ENCODE data around the gene C11orf68.
A peak's percentile ranks its signal among the peaks of the same experiment; 100 is the strongest.
"Not testable (repeated sequence)": the region's sequence is repeated elsewhere in the genome, so short reads cannot be mapped to it uniquely, and the experiment has no call there.

Gene C11orf68

DNA sequence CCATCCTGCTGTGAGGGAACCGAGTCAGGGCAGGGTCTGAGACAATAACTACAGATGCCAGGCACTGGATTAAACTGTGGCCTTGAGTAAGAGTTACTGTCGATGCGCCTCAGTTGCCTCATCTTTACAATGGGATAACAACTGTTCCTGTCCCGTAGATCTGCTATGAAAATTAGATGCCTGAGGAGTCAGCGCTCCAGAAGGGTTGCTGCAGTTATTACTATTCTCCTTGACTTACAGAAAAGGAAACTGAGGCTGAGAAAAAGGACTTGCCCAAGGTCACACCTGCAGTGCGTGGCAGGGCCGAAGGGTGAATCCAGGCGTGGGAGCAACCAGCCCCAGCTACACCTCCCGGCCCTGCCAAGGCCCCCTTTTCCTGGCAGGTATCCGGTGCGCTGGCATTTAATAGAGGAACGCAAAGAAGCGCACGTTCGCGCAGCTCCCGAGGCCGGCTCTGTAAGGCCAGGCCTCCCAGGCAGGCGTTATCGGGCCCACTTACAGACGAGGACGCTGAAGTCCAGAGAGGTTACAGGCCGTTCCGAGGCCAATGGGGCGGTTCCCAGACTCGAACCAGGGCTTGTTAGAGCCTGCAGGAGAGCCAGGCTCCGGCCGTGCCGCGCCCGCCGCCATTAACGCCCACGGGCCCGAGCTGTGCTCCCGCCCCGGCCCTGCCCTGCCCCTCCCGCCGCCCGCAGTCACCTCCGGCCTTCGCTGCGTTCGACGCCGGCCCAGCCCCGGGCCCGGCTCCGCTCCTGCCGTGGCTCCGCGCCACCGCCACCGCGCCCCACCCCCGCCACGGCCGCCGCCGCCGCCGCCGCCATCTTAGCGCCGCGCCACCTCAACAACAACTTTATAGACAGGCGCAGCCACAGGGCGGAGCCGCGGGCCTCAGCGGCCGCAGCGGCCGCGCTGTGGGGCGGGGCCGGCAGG lies at the start of gene C11orf68:
Gene C11orf68 (minus strand): TSS at position 852 of the 930 bp plus-strand sequence. CDS start 31 bp downstream, at position 821.
- DNase-seq, result peak; percentile 48

DNA sequence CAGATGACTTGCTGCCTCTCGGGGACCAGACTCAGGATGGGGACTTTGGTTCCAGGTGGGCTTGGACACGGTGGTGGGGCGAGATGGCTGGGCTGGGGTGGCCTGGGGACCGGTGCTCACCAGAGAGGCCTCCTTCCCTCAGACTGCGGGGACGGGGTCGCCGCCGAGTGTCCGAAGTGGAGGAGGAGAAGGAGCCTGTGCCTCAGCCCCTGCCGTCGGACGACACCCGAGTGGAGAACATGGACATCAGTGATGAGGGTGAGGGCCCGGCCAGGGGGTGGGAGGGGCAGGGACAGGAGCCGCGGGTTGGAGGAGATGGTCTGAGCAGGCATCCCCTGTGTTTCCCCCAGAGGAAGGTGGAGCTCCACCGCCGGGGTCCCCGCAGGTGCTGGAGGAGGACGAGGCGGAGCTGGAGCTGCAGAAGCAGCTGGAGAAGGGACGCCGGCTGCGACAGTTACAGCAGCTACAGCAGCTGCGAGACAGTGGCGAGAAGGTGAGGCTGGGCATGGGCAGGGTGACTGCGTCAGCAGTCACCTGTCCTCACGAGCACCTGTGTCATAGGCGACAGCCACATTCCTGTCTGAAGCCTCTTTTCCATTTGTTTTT lies 48.6 kb upstream of the C11orf68 start:
- DNase-seq, result no peak

DNA sequence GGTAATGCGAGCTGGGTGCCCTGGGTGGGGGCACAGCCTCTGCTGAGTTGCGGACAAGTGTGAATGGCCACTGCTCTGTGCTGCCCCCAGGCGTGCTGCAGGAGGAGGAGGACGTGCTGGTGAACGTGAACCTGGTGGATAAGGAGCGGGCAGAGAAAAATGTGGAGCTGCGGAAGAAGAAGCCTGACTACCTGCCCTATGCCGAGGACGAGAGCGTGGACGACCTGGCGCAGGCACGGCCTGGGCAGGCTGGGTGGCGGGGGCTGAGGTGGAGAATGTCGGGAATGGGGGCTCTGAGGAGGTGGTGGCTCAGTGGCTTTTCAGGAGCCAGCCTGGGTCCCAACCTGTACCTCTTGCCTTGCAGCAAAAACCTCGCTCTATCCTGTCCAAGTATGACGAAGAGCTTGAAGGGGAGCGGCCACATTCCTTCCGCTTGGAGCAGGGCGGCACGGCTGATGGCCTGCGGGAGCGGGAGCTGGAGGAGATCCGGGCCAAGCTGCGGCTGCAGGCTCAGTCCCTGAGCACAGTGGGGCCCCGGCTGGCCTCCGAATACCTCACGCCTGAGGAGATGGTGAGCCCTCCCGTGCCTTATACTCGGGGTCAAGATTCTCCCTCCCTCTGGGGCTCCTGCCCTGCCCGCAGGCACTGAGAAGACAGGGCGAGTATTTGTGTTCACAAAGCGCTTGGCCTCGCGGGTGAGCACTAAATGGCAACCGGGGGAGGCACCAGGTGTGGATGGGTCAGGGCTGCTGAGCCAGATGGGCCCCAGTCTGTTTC lies 47.3 kb upstream of the C11orf68 start:
- DNase-seq, result no peak

DNA sequence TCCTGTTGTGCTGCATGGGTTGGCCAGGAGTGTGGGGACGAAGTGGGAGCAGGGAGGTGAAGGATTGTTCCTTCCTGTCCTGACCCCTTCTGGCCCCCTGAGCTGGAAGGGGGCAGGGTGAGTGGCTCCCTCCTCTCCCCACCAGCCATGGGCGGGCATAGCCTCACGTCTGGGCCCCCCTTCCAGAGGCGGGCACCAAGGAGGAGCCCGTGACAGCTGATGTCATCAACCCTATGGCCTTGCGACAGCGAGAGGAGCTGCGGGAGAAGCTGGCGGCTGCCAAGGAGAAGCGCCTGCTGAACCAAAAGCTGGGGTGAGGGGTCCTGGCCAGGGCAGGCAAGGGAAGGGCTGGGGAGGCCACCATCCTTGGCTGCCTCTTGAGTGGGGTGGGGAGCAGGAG lies 46.0 kb upstream of the C11orf68 start:
- DNase-seq, result no peak

DNA sequence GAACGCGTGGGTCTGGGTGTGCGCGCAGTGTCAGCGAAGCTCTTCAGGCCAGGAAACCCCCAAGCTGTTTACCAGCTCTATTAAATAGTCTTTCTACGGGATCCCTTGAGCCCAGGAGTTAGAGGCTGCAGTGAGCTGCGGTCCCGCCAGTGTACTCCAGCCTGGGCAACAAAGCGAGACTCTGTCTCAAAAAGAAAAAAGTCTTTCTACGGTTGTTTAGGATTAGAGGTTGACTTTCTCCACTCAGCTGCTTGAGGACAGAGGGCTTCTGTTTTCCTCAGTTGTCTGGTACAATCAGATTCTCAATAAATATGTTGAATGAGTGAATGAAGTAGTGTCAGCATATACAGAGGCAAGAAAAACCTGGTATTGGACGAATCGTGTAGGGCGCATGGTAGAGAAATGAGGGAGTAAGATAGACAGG lies 43.3 kb upstream of the C11orf68 start:
- no peak for DNase-seq

- DNase-seq, result peak; percentile 98
Observed at GRCh38 chr11:65961267-65962140, 42.6 kb upstream of the C11orf68 start, which contains the start of gene SART1. SART1 (plus strand) TSS chr11:65961734; CDS start chr11:65961781, 47 bp downstream.

DNA sequence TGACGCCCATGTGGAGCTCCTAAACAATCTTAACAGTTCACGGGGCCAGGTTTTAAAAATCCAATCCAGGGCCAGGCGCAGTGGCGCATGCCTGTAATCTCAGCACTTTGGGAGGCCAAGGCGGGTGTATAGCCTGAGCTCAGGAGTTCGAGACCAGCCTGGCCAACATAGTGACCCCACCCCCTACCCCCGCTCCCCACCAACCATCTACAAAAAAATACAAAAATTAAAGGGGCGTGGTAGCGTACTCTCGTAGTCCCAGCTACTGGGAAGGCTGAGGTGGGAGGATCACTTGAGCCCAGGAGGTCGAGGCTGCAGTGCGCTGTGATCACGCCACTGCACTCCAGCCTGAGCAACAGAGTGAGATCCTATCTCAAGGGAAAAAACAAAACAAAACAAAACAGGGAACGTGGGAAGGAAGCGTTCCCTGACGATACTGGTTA lies 42.0 kb upstream of the C11orf68 start:
- no peak for DNase-seq

DNA sequence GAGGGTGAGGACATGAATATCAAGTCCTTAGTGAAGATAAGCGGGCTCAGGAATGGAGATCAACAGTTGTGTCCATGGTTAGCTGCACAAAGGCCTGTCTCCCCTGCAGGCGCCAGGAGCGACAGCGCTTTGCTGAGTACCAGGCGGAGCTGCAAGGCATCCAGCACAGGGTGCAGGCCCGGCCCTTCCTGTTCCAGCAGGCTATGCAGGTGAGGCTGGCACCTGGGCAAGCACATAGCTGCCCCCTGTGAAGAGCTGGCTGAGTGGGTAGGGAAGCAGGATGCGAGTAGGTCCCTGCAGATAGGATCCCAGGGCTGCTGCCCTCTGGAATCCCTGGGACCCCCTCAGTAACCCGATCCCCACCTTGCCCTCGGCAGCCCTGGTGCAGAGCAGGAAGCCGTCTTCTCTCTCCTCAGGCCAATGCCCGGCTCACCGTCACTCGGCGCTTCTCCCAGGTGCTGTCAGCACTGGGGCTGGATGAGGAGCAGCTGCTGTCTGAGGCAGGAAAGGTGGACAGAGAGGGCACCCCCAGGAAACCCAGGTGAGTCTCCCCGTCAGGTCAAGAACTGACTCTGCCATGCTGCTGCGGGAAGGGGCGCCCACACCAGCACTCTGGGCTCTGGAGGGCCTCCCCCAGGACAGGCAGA lies 40.0 kb upstream of the C11orf68 start:
- DNase-seq, result no peak

GRCh38 chr11:65958291-65958690 lies 39.4 kb upstream of the C11orf68 start:
- no peak for DNase-seq

DNA sequence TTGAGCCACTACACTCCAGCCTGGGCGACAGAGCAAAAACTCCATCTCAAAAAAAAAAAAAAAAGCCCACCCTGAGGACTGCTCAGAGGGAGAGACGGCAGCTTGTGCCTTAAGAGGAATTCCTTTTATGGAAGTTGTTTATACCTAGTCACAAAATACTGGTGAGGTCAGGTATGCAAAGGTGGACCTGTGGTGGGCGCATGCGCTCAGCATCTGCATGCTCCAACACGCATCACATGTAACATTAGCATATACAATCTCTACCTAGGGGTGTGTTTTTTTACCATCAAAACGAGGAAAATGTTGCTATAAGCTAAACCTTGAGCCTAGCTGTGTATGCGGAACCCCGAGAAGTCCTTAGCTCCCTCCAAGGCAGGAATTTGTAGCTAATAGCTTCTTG lies 35.9 kb upstream of the C11orf68 start:
- no peak for DNase-seq

GRCh38 chr11:65953471-65953870 lies 34.6 kb upstream of the C11orf68 start:
- no peak for DNase-seq

DNA sequence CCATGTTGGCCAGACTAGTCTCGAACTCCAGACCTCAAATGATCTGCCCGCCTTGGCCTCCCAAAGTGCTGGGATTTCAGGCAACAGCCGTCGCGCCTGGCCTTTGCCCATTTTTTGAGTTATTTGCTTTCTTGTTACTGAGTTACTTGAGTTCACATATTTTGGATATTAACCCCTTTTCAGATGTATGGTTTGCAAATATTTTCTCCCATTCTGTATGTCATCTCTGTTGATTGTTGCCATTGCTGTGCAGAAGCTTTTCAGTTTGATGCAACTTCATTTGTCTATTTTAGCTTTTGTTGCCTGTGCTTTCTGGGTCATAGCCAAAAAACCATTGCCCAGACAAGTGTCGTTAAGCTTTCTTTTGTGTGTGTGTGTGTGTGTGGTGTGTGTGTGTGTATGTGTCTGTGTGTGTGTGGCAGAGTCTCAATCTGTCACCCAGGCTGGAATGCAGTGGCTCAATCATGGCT lies 33.2 kb upstream of the C11orf68 start:
- DNase-seq, result no peak

DNA sequence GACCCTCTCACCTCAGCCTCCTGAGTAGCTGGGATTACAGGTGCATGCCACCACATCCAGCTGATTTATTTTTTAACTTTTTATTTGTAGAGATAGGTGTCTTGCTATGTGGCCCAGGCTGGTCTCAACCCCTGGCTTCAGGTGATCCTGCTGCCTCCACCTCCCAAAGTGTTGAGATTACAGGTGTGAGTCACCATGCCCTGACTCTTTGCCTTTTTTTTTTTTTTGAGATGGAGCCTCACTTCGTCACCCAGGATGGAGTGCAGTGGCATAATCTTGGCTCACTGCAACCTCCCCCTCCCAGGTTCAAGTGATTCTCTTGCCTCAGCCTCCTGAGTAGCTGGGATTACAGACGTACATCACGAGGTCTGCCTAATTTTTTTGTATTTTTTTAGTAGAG lies 32.8 kb upstream of the C11orf68 start:
- DNase-seq, result not testable (repeated sequence)

DNA sequence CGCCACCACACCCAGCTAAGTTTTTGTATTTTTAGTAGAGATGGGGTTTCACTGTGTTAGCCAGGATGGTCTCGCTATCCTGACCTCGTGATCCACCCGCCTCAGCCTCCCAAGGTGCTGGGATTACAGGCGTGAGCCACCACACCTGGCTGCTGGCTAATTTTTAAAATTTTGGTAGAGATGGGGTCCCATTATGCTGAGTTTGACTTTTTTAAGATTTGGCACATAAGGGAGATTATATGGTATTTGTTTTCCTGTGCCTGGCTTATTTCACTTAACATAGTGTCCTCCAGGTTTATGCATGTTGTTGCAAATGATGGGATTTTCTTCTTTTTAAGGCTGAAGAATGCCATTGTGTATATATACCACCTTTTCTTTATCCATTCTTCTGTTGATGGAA lies 31.8 kb upstream of the C11orf68 start:
- not testable (repeated sequence) for DNase-seq

DNA sequence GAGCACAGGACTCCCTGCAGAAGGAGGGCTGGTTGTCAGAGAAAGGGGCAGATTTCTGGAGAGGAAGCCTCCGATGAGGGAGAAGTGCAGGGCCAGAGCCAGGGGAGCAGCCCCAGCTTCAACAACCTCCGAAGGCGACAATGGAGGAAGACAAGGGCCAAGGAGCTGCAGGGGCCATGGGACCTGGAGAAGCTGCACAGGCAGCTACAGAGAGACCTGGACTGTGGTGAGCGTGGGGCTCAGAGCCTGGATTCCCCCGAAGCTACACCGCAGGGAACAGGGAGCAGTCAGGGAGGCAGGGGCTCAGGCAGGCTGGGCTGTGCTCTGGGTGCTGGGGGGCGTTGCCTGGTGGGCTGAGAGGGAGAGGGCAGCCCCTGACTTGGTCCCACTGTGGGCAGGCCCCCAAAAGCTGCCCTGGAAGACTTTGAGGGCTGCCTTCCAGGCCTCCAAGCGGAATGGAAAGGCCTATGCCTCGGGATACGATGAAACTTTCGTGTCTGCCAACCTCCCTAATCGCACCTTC lies 28.8 kb upstream of the C11orf68 start:
- DNase-seq, result no peak

DNA sequence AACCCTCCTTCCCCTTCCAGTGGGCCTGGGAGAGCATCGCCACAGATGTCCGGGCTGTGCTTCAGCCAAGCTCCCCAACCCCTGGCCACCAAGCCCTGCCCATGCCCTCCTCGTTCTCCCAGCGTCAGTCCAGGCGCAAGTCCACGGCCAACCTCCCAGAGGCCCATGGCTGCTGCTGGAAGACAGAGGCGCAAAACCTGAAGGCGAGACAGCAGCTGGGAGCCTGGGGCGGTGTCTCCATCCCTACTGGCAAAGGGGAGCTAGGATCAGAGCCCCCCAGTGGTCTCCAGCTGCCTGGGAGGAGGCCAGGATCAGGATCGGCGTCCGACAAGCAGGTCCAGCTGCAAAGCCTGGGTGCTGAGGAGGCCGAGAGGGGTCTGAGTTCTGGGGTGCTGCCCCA lies 28.3 kb upstream of the C11orf68 start:
- no peak for DNase-seq

DNA sequence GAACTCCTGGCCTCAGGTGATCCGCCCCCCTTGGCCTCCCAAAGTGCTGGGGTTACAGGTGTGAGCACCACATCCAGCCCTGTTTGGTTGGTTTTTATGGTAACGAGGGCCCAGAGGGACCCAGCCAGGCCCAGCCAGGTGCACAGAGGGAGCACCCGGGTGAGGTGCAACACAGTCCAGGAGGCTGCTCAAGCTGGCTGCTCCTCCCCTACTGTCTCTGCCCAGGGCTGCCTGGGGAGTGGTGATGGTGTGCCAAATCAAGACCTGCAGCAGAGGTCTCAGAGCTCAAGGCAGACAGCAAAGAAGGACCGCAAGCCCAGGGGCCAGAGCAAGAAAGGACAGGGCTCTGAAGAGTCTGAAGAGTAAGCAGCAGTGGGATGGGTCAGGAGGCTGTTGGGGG lies 27.8 kb upstream of the C11orf68 start:
- no peak for DNase-seq

GRCh38 chr11:65945941-65946558 lies 27.2 kb upstream of the C11orf68 start:
- no peak for DNase-seq

DNA sequence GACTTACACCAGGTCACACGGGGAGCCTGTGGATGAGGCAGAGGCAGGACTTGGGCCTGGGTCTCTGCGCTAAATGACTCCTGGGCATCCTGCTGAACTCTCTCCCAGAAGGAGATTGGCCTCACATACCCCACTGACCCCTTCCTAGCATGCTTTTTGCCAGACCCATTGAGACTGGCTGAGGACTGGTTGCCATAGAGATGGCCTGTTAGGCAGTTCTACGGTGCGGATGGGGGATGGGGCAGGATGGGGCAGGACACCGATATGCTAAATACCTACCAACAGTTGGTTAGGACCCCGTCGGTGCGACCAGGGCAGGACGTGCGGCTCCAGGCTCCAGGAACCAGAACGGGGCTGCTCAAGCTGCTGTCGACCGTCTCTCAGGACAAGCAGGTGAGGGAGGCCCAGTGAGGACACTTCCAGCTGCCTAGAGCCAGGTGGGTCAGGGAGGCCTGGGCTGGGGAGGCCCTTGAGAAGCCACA lies 26.6 kb upstream of the C11orf68 start, which contains the start of gene TSGA10IP:
Gene TSGA10IP (plus strand): TSS at position 51 of the 482 bp plus-strand sequence. CDS start 196 bp downstream, at position 247.
- no peak for DNase-seq

DNA sequence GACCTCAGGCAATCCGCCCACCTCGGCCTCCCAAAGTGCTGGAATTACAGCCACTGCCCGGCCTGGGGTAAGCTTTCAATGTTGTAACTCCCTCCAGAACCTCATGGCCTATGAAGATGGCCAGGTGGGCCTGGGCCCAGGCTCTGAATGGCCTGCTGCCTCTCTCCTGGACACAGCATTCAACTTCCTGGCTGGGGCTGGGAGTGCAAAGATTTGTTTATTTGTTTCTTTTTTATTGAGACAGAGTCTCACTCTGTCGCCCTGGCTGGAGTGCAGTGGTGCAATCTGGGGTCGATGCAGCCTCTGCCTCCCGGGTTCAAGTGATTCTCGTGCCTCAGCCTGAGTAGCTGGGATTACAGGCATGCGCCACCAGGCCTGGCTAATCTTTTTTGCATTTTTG lies 25.9 kb upstream of the C11orf68 start:
- DNase-seq, result no peak

All from EL (cell line).